ENCODE results near the gene AAGAB.
"Not testable (repeated sequence)": the region's sequence is repeated elsewhere in the genome, so short reads cannot be mapped to it uniquely, and the experiment has no call there.

DNA sequence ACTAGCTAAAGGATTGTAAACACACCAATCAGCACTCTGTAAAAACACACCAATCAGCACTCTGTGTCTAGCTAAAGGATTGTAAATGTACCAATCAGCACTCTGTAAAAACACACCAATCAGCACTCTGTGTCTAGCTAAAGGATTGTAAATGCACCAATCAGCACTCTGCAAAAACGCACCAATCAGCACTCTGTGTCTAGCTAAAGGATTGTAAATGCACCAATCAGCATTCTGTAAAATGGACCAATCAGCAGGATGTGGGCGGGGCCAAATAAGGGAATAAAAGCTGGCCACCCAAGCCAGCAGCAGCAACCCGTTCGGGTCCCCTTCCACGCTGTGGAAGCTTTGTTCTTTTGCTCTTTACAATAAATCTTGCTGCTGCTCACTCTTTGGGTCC is 7.9 kb downstream of the AAGAB start:
- TF ChIP-seq, protein P1, sequence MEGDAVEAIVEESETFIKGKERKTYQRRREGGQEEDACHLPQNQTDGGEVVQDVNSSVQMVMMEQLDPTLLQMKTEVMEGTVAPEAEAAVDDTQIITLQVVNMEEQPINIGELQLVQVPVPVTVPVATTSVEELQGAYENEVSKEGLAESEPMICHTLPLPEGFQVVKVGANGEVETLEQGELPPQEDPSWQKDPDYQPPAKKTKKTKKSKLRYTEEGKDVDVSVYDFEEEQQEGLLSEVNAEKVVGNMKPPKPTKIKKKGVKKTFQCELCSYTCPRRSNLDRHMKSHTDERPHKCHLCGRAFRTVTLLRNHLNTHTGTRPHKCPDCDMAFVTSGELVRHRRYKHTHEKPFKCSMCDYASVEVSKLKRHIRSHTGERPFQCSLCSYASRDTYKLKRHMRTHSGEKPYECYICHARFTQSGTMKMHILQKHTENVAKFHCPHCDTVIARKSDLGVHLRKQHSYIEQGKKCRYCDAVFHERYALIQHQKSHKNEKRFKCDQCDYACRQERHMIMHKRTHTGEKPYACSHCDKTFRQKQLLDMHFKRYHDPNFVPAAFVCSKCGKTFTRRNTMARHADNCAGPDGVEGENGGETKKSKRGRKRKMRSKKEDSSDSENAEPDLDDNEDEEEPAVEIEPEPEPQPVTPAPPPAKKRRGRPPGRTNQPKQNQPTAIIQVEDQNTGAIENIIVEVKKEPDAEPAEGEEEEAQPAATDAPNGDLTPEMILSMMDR (IDR thresholded peaks at IDR 0.05), result not testable (repeated sequence)
- TF ChIP-seq POLR2A (IDR thresholded peaks at IDR 0.05), result not testable (repeated sequence)

All from stomach (tissue), 4 donors.